ENCODE results near the gene SMCO4. TPM values are rescaled to one million over a fixed set of nuclear protein-coding genes. Genes with fewer than 3 reads are reported as not detected.

SMCO4 gene
- total and polyA plus RNA-seq, 2 donors (not counting 1 experiment from before 2014, with no cell fraction given), result 3.6 to 5.1 TPM

GRCh38 chr11:93574638-93575220, 31.5 kb upstream of the SMCO4 start:
- Histone ChIP-seq H4K20me1 (ENCODE audit: control insufficient read depth, insufficient read depth, low read length, poor library complexity, severe bottlenecking) (no peaks in the 10 kb centered on the region), H2AFZ (ENCODE audit: insufficient read depth, low read depth, low read length, poor library complexity, severe bottlenecking) (no peak overlapping the region), H3K4me3 (ENCODE audit: control extremely low read depth in 1 of 5, extremely low read depth in 1 of 5, insufficient read depth in 1 of 5, low read depth in 2 of 5, low read length in 4 of 5) (no peak overlapping the region), H3K27ac (ENCODE audit: low read length in 2 of 2) (no peak overlapping the region), H3K4me2 (replicated peaks; ENCODE audit: low read depth, low read length, poor library complexity, severe bottlenecking) (no peak overlapping the region), H3K9me3 (ENCODE audit: control extremely low read depth in 1 of 3, control insufficient read depth in 2 of 3, insufficient read depth in 1 of 3, low read length in 2 of 3) (peaks cover 0 to 6% (median 4%) of the 10 kb centered on the region in 3 donors), H3K9ac (ENCODE audit: low read length) (no peak overlapping the region), H3K4me1 (ENCODE audit: control insufficient read depth in 2 of 2, insufficient read depth in 2 of 2, low read length in 2 of 2) (no peaks in the 10 kb centered on the region), H3K27me3 (replicated peaks in 1 of 4; ENCODE audit: control extremely low read depth in 1 of 4, control insufficient read depth in 3 of 4, insufficient read depth in 4 of 4, low read length in 3 of 4) (peaks cover 0 to 4% (median 0%) of the 10 kb centered on the region in 4 experiments), H3K79me2 (ENCODE audit: control insufficient read depth, insufficient read depth, low read length) (no peaks in the 10 kb centered on the region), H3K36me3 (replicated peaks in 1 of 2; ENCODE audit: control extremely low read depth in 1 of 2, control insufficient read depth in 1 of 2, extremely low read depth in 1 of 2, insufficient read depth in 2 of 2, low read length in 1 of 2) (no peaks in the 10 kb centered on the region)
- no CpG with 5 or more reads among the region's 2 CpGs for WGBS (ENCODE audit: insufficient coverage)
- Mint-ChIP-seq H3K4me3 (no peak overlapping the region), H3K27ac (no peak overlapping the region), H3K9me3 (ENCODE audit: insufficient read depth) (peaks cover 2% of the 10 kb centered on the region), H3K27me3 (peaks cover 13% of the 10 kb centered on the region), H3K4me1 (no peaks in the 10 kb centered on the region)
- no peak for ATAC-seq (ENCODE audit: low read depth)
- ChIA-PET POLR2A (no interaction called here), CTCF (no interaction called here)
- TF ChIP-seq CTCF (IDR thresholded peaks at IDR 0.05) (no peak), EZH2 (IDR thresholded peaks at IDR 0.05; ENCODE audit: borderline replicate concordance, insufficient read depth, low read depth, low read length, poor library complexity, severe bottlenecking) (no peak)
- DNase-seq, result no peak
- intact Hi-C loops (cut with micrococcal nuclease), result no loop called here

GRCh38 chr11:93573184-93573583, 30.0 kb upstream of the SMCO4 start:
- no peak overlapping the region for H3K4me3 Mint-ChIP-seq
- H3K27ac ChIP-seq (ENCODE audit: low read length in 2 of 2), result no peak overlapping the region
- H2AFZ ChIP-seq (ENCODE audit: insufficient read depth, low read depth, low read length, poor library complexity, severe bottlenecking), result no peak overlapping the region
- no peak for TF ChIP-seq EZH2 (IDR thresholded peaks at IDR 0.05; ENCODE audit: borderline replicate concordance, insufficient read depth, low read depth, low read length, poor library complexity, severe bottlenecking)
- TF ChIP-seq CTCF (IDR thresholded peaks at IDR 0.05), result no peak
- no peaks in the 10 kb centered on the region for H3K4me1 ChIP-seq (ENCODE audit: control insufficient read depth in 2 of 2, insufficient read depth in 2 of 2, low read length in 2 of 2)
- POLR2A ChIA-PET, result no interaction called here
- no peaks in the 10 kb centered on the region for H3K36me3 ChIP-seq (replicated peaks in 1 of 2; ENCODE audit: control extremely low read depth in 1 of 2, control insufficient read depth in 1 of 2, extremely low read depth in 1 of 2, insufficient read depth in 2 of 2, low read length in 1 of 2)
- H3K79me2 ChIP-seq (ENCODE audit: control insufficient read depth, insufficient read depth, low read length), result no peaks in the 10 kb centered on the region
- WGBS (ENCODE audit: insufficient coverage), result 67% methylated on average over 1 of the region's 1 CpG
- H3K9ac ChIP-seq (ENCODE audit: low read length), result no peak overlapping the region
- peaks cover 17% of the 10 kb centered on the region for H3K27me3 Mint-ChIP-seq
- CTCF ChIA-PET, result no interaction called here
- DNase-seq, result no peak
- H3K4me2 ChIP-seq (replicated peaks; ENCODE audit: low read depth, low read length, poor library complexity, severe bottlenecking), result no peak overlapping the region
- H3K4me1 Mint-ChIP-seq, result no peaks in the 10 kb centered on the region
- no peaks in the 10 kb centered on the region for H3K9me3 ChIP-seq (ENCODE audit: control extremely low read depth in 1 of 3, control insufficient read depth in 2 of 3, insufficient read depth in 1 of 3, low read length in 2 of 3)
- H3K9me3 Mint-ChIP-seq (ENCODE audit: insufficient read depth), result no peaks in the 10 kb centered on the region
- H3K4me3 ChIP-seq (ENCODE audit: control extremely low read depth in 1 of 5, extremely low read depth in 1 of 5, insufficient read depth in 1 of 5, low read depth in 2 of 5, low read length in 4 of 5), result no peak overlapping the region
- no peaks in the 10 kb centered on the region for H4K20me1 ChIP-seq (ENCODE audit: control insufficient read depth, insufficient read depth, low read length, poor library complexity, severe bottlenecking)
- ATAC-seq (ENCODE audit: low read depth), result no peak
- intact Hi-C loops (cut with micrococcal nuclease), result no loop called here
- H3K27ac Mint-ChIP-seq, result no peak overlapping the region
- peaks cover 0 to 4% (median 0%) of the 10 kb centered on the region in 4 experiments for H3K27me3 ChIP-seq (replicated peaks in 1 of 4; ENCODE audit: control extremely low read depth in 1 of 4, control insufficient read depth in 3 of 4, insufficient read depth in 4 of 4, low read length in 3 of 4)
